Gastrocnemius medialis (tissue), 4 donors: ENCODE data around the gene SP100. TPM values are rescaled to one million over a fixed set of nuclear protein-coding genes. Genes with fewer than 3 reads are reported as not detected.

Experiments used
- ATAC-seq, 2 donors: fragments of 150-250 bp; one replicate each; pipeline ENCODE4 v1.9.1; 2016
- DNase-seq, 2 donors: peaks; one replicate each; pipeline ENCODE4 v3.0.0-alpha.2; 2019
- H3K27ac ChIP-seq, 4 donors: fragments of 200-600 bp; sonication (generic); 1 replicate in 1 of 4; 2 replicates in 3 of 4; pipeline ENCODE4 v1.5.1; 2016 to 2018; ENCODE audit warnings: mild to moderate bottlenecking in 2 of 4, moderate library complexity in 1 of 4
- H3K27me3 ChIP-seq, 3 donors: fragments of 200-600 bp; sonication (generic) in 2 of 3; 1 replicate in 1 of 3; 2 replicates in 2 of 3; pipeline versions ENCODE4 v1.5.1 to v1.6.0; 2016 to 2019; ENCODE audit warnings: mild to moderate bottlenecking in 1 of 3, moderate library complexity in 1 of 3
- H3K36me3 ChIP-seq, 2 donors: fragments of 200-600 bp; sonication (generic) in 1 of 2; one replicate each; pipeline ENCODE4 v1.5.1; 2017 to 2018
- H3K4me1 ChIP-seq, 2 donors: fragments of 200-600 bp; sonication (generic) in 1 of 2; one replicate each; pipeline ENCODE4 v1.5.1; 2016 to 2017; ENCODE audit warnings: mild to moderate bottlenecking in 2 of 2
- H3K4me3 ChIP-seq, 4 donors: fragments of 200-600 bp; sonication (generic) in 3 of 4; 1 replicate in 1 of 4; 2 replicates in 3 of 4; pipeline ENCODE4 v1.5.1; 2016 to 2019; ENCODE audit warnings: mild to moderate bottlenecking in 2 of 4
- H3K9me3 ChIP-seq, 3 donors: fragments of 200-600 bp; sonication (generic) in 2 of 3; 1 replicate in 1 of 3; 2 replicates in 2 of 3; pipeline ENCODE4 v1.5.1; 2016 to 2019
- CTCF ChIP-seq, 5 experiments: fragments of 450-650 bp in 3 of 5; fragments of 200-600 bp in 2 of 5; sonication (generic) in 2 of 5; IDR thresholded peaks in 4 of 5; conservative IDR thresholded peaks in 1 of 5; 1 replicate in 4 of 5; 2 replicates in 1 of 5; pipeline ENCODE4 v1.5.1; 2016 to 2019; ENCODE audit warnings: antibody characterized with exemption in 5 of 5, mild to moderate bottlenecking in 3 of 5, moderate library complexity in 3 of 5
- POLR2A ChIP-seq, 2 donors: fragments of 450-650 bp; IDR thresholded peaks; one replicate each; pipeline ENCODE4 v1.6.1; 2017; ENCODE audit warnings: antibody characterized with exemption in 2 of 2, mild to moderate bottlenecking in 2 of 2, moderate library complexity in 2 of 2
- in situ Hi-C, 4 donors: fragments of 200-750 bp; cut with MboI; loops; one replicate each; pipeline versions ENCODE4 v1.15.0 to v1.8.0; 2017; ENCODE audit warnings: low sequenced_read_pairs in 4 of 4
- intact Hi-C: fragments of 100-400 bp; cut with DNase I; formaldehyde crosslinking; loops from one replicate; pipeline ENCODE4 v1.15.1; 2023; ENCODE audit warnings: low total_unique reads
- total RNA-seq, 4 donors: library from RNA; depleted of rRNA; stranded (reverse); fragments of >200 nt; gene quantifications; one replicate each; pipeline versions ENCODE4 v1.1.0 to v1.2.3, GENCODE V29; 2016

Gene SP100
- total RNA-seq, 4 donors from 2014 or later = 18.2 to 30.7 (median 19.5) TPM

- H3K36me3 ChIP-seq = no peaks in the 10 kb centered on the region
- H3K4me3 ChIP-seq = no peak overlapping the region
- H3K27me3 ChIP-seq = no peaks in the 10 kb centered on the region
- H3K9me3 ChIP-seq = no peaks in the 10 kb centered on the region
- ATAC-seq (no peak), DNase-seq (no peak)
- in situ Hi-C loops (no loop called here), intact Hi-C loops (no loop called here)
- TF ChIP-seq POLR2A (IDR thresholded peaks at IDR 0.05) = no peak
- no peak for TF ChIP-seq CTCF (IDR thresholded peaks at IDR 0.05 in 4 of 5, conservative IDR thresholded peaks at IDR 0.05 in 1 of 5)
- H3K4me1 ChIP-seq = no peaks in the 10 kb centered on the region
- H3K27ac ChIP-seq = no peak overlapping the region
Observed at GRCh38 chr2:230590333-230590732, 174.3 kb downstream of the SP100 start.

- no peaks in the 10 kb centered on the region for H3K4me1 ChIP-seq
- no peak overlapping the region for H3K4me3 ChIP-seq
- no peak overlapping the region for H3K27ac ChIP-seq
- H3K36me3 ChIP-seq = no peaks in the 10 kb centered on the region
- in situ Hi-C loops = no loop called here
- TF ChIP-seq POLR2A (IDR thresholded peaks at IDR 0.05) (no peak), CTCF (IDR thresholded peaks at IDR 0.05 in 4 of 5, conservative IDR thresholded peaks at IDR 0.05 in 1 of 5) (no peak)
- no peaks in the 10 kb centered on the region for H3K27me3 ChIP-seq
- no peaks in the 10 kb centered on the region for H3K9me3 ChIP-seq
- intact Hi-C loops = no loop called here
- DNase-seq = no peak
- ATAC-seq = no peak
Observed at GRCh38 chr2:230591850-230592249, 175.8 kb downstream of the SP100 start.

- ATAC-seq (no peak), DNase-seq (no peak)
- no peak for TF ChIP-seq CTCF (IDR thresholded peaks at IDR 0.05 in 4 of 5, conservative IDR thresholded peaks at IDR 0.05 in 1 of 5)
- TF ChIP-seq POLR2A (IDR thresholded peaks at IDR 0.05) = no peak
- Histone ChIP-seq H3K4me1 (no peaks in the 10 kb centered on the region), H3K9me3 (no peaks in the 10 kb centered on the region), H3K36me3 (no peaks in the 10 kb centered on the region), H3K27ac (no peak overlapping the region), H3K27me3 (no peaks in the 10 kb centered on the region), H3K4me3 (no peak overlapping the region)
- in situ Hi-C loops = no loop called here
- intact Hi-C loops = no loop called here
Observed at GRCh38 chr2:230592775-230593174, 176.8 kb downstream of the SP100 start.

Other genes starting within 250 kb of the SP100 start
- gene SP110, start 196.2 kb upstream of the SP100 start, total RNA-seq = 1 to 10 TPM; 3.0 to 7.0 (median 6.5) TPM
- gene SP140, start 190.5 kb upstream of the SP100 start, total RNA-seq = under 1 TPM in 1 of 4 donors, not detected in 3; 0.46 TPM
- gene SP140L, start 89.0 kb upstream of the SP100 start, total RNA-seq = 10 to 100 TPM in 1 of 4 donors, 1 to 10 TPM in 3; 2.2 to 13.5 (median 3.8) TPM